Neural progenitor cell (in vitro differentiated cells): ENCODE data around the gene PEX14.

ENCODE experiments used
- CTCF ChIP-seq: fragments of 200-600 bp; sonication (generic); IDR thresholded peaks from 2 replicates; pipeline ENCODE4 v1.5.1; 2017; ENCODE audit warnings: antibody characterized with exemption, mild to moderate bottlenecking
- EZH2 ChIP-seq: fragments of 200-600 bp; sonication (generic); IDR thresholded peaks from 2 replicates; pipeline ENCODE4 v1.6.1; 2017; ENCODE audit warnings: antibody characterized with exemption, mild to moderate bottlenecking, moderate library complexity

GRCh38 chr1:10534519-10534918 is 59.8 kb downstream of the PEX14 start:
- TF ChIP-seq CTCF (no peak), EZH2 (no peak)
